WTC11 (cell line): ENCODE results near the gene VPS8. TPM values are rescaled to one million over a fixed set of nuclear protein-coding genes. Genes with fewer than 3 reads are reported as not detected.

Experiments
- ATAC-seq: fragments of 200-7000 bp; cut with Tn5 transposase; 2 replicates; pipeline ENCODE4 v1.10.0; 2021; ENCODE audit warnings: mild to moderate bottlenecking, moderate library complexity
- CTCF ChIA-PET: fragments of 300-600 bp; sonication (Branson Sonifier 250); formaldehyde crosslinking; loops from one replicate; lab custom pipeline; 2021; ENCODE audit warnings: antibody characterized with exemption; lab: Charles Lee
- POLR2A ChIA-PET: fragments of 350-600 bp; sonication (Branson Sonifier 250); formaldehyde crosslinking; loops from one replicate; lab custom pipeline; 2021; ENCODE audit warnings: antibody characterized with exemption; lab: Charles Lee
- DNase-seq: peaks from one replicate; pipeline ENCODE4 v3.0.0; 2021; ENCODE audit warnings: low spot score
- H3K27ac Mint-ChIP-seq: 2 replicates; pipeline ENCODE4 v1.8.0; 2021; ENCODE audit warnings: mixed read lengths
- H3K27me3 Mint-ChIP-seq: 2 replicates; pipeline ENCODE4 v1.8.0; 2021; ENCODE audit warnings: low read depth, mild to moderate bottlenecking, moderate library complexity, mixed read lengths
- H3K36me3 Mint-ChIP-seq: 2 replicates; pipeline ENCODE4 v1.8.0; 2021; ENCODE audit warnings: mixed read lengths
- H3K4me1 Mint-ChIP-seq: 2 replicates; pipeline ENCODE4 v1.8.0; 2022; ENCODE audit warnings: mixed read lengths
- H3K4me3 Mint-ChIP-seq: 2 replicates; pipeline ENCODE4 v1.8.0; 2021; ENCODE audit warnings: mild to moderate bottlenecking, moderate library complexity, mixed read lengths
- H3K9me3 Mint-ChIP-seq: 2 replicates; pipeline ENCODE4 v1.8.0; 2021; ENCODE audit warnings: mixed read lengths
- AR ChIP-seq: fragments of 250-450 bp; sonication (Bioruptor Pico); IDR thresholded peaks from 2 replicates; pipeline ENCODE4 v1.9.0; 2021; ENCODE audit warnings: mild to moderate bottlenecking
- ATF3 ChIP-seq: sonication (generic); formaldehyde crosslinking; conservative IDR thresholded peaks from 2 replicates; pipeline ENCODE4 v1.8.1; 2022; ENCODE audit warnings: mild to moderate bottlenecking, missing genetic modification reagents
- CREB1 ChIP-seq: sonication (generic); formaldehyde crosslinking; IDR thresholded peaks from 2 replicates; pipeline ENCODE4 v1.8.0; 2023; ENCODE audit warnings: mild to moderate bottlenecking, missing genetic modification reagents
- E2F4 ChIP-seq: sonication (generic); formaldehyde crosslinking; IDR thresholded peaks from 2 replicates; pipeline ENCODE4 v1.8.1; 2022; ENCODE audit warnings: low read depth, mild to moderate bottlenecking, moderate library complexity, missing genetic modification reagents, borderline replicate concordance
- EMX1 ChIP-seq: fragments of 250-450 bp; sonication (Bioruptor Pico); IDR thresholded peaks from 2 replicates; pipeline ENCODE4 v1.8.0; 2021; ENCODE audit warnings: mild to moderate bottlenecking
- GRHL2 ChIP-seq: fragments of 250-450 bp; sonication (Bioruptor Pico); IDR thresholded peaks from 2 replicates; pipeline ENCODE4 v1.8.0; 2022; ENCODE audit warnings: mild to moderate bottlenecking, moderate library complexity; ENCODE audit not compliant: insufficient replicate concordance, severe bottlenecking
- HMGA2 ChIP-seq: fragments of 250-450 bp; sonication (Bioruptor Pico); IDR thresholded peaks from 2 replicates; pipeline ENCODE4 v1.4.0; 2021; ENCODE audit warnings: mild to moderate bottlenecking, moderate library complexity
- IRF2 ChIP-seq: sonication (generic); formaldehyde crosslinking; IDR thresholded peaks from 2 replicates; pipeline ENCODE4 v1.8.0; 2022; ENCODE audit warnings: low read depth, missing genetic modification reagents, borderline replicate concordance
- MAX ChIP-seq: sonication (generic); formaldehyde crosslinking; IDR thresholded peaks from 2 replicates; pipeline ENCODE4 v1.8.0; 2022; ENCODE audit warnings: mild to moderate bottlenecking, missing genetic modification reagents
- MLX ChIP-seq: sonication (generic); formaldehyde crosslinking; IDR thresholded peaks from 2 replicates; pipeline ENCODE4 v1.8.1; 2023; ENCODE audit warnings: mild to moderate bottlenecking, missing genetic modification reagents, moderate library complexity
- MXD4 ChIP-seq: fragments of 250-450 bp; sonication (Bioruptor Pico); IDR thresholded peaks from 2 replicates; pipeline ENCODE4 v1.8.0; 2021; ENCODE audit warnings: mild to moderate bottlenecking, moderate library complexity, borderline replicate concordance
- MYBL2 ChIP-seq: sonication (generic); formaldehyde crosslinking; IDR thresholded peaks from 2 replicates; pipeline ENCODE4 v1.8.1; 2023; ENCODE audit warnings: mild to moderate bottlenecking, moderate library complexity, missing genetic modification reagents
- NFATC4 ChIP-seq: fragments of 250-450 bp; sonication (Bioruptor Pico); IDR thresholded peaks from 2 replicates; pipeline ENCODE4 v1.9.0; 2021; ENCODE audit warnings: mild to moderate bottlenecking
- NR1H2 ChIP-seq: sonication (generic); formaldehyde crosslinking; IDR thresholded peaks from 2 replicates; pipeline ENCODE4 v1.9.0; 2021; ENCODE audit warnings: mild to moderate bottlenecking, moderate library complexity, missing genetic modification reagents
- PRDM15 ChIP-seq: sonication (generic); formaldehyde crosslinking; IDR thresholded peaks from 2 replicates; pipeline ENCODE4 v1.8.0; 2022; ENCODE audit warnings: missing genetic modification reagents
- PREB ChIP-seq: sonication (generic); formaldehyde crosslinking; IDR thresholded peaks from 2 replicates; pipeline ENCODE4 v1.8.1; 2022; ENCODE audit warnings: mild to moderate bottlenecking, missing genetic modification reagents, moderate library complexity, borderline replicate concordance
- PRRX2 ChIP-seq: fragments of 250-450 bp; sonication (Bioruptor Pico); IDR thresholded peaks from 2 replicates; pipeline ENCODE4 v1.8.0; 2021; ENCODE audit warnings: mild to moderate bottlenecking
- SP1 ChIP-seq: sonication (generic); formaldehyde crosslinking; conservative IDR thresholded peaks from 2 replicates; pipeline ENCODE4 v1.8.1; 2022; ENCODE audit warnings: missing genetic modification reagents
- TEAD1 ChIP-seq: sonication (generic); formaldehyde crosslinking; IDR thresholded peaks from 2 replicates; pipeline ENCODE4 v1.8.0; 2022; ENCODE audit warnings: mild to moderate bottlenecking, missing genetic modification reagents
- TP53 ChIP-seq: sonication (generic); formaldehyde crosslinking; IDR thresholded peaks from 2 replicates; pipeline ENCODE4 v1.8.1; 2023; ENCODE audit warnings: mild to moderate bottlenecking, missing genetic modification reagents
- USF1 ChIP-seq: sonication (generic); formaldehyde crosslinking; IDR thresholded peaks from 2 replicates; pipeline ENCODE4 v1.8.0; 2022; ENCODE audit warnings: mild to moderate bottlenecking, missing genetic modification reagents
- USF2 ChIP-seq: sonication (generic); formaldehyde crosslinking; IDR thresholded peaks from 2 replicates; pipeline ENCODE4 v1.8.1; 2023; ENCODE audit warnings: mild to moderate bottlenecking, missing genetic modification reagents, moderate library complexity
- ZBTB43 ChIP-seq: sonication (generic); formaldehyde crosslinking; IDR thresholded peaks from 2 replicates; pipeline ENCODE4 v1.8.1; 2023; ENCODE audit warnings: mild to moderate bottlenecking, missing genetic modification reagents
- ZNF121 ChIP-seq: sonication (generic); formaldehyde crosslinking; IDR thresholded peaks from 2 replicates; pipeline ENCODE4 v1.8.0; 2023; ENCODE audit warnings: missing genetic modification reagents
- ZNF396 ChIP-seq: fragments of 250-450 bp; sonication (Bioruptor Pico); IDR thresholded peaks from 2 replicates; pipeline ENCODE4 v1.8.0; 2021; ENCODE audit warnings: mild to moderate bottlenecking, moderate library complexity, borderline replicate concordance
- total RNA-seq: library from RNA; stranded (reverse); gene quantifications from 3 replicates; pipeline ENCODE4 v1.2.3, GENCODE V29; 2021

Gene VPS8
- total RNA-seq, 1 experiment from 2014 or later, result 44.9 TPM

- TF ChIP-seq USF2 (CRISPR knock-in tag) (no peak), IRF2 (CRISPR knock-in tag) (no peak), SP1 (CRISPR knock-in tag) (no peak), TP53 (CRISPR knock-in tag) (no peak), PRRX2 (CRISPR knock-in tag) (no peak), EMX1 (CRISPR knock-in tag) (no peak), GRHL2 (CRISPR knock-in tag) (no peak), TEAD1 (CRISPR knock-in tag) (no peak), MLX (CRISPR knock-in tag) (no peak), E2F4 (CRISPR knock-in tag) (no peak), ZNF396 (CRISPR knock-in tag) (no peak), ATF3 (CRISPR knock-in tag) (no peak), USF1 (CRISPR knock-in tag) (no peak)
- TF ChIP-seq, all 79 proteins: peak for 0
Observed at GRCh38 chr3:185089343-185089742, 277.4 kb downstream of the VPS8 start (continued).

GRCh38 chr3:185089751-185090150, 277.8 kb downstream of the VPS8 start:
- ATAC-seq (no peak), DNase-seq (no peak)
- ChIA-PET POLR2A (no interaction called here), CTCF (no interaction called here)
- Mint-ChIP-seq H3K9me3 (0 out of 2 replicates have a peak, but pooled peaks cover 3% of the 10 kb centered on the region), H3K36me3 (no peaks in the 10 kb centered on the region), H3K4me3 (no peak overlapping the region), H3K27me3 (no peaks in the 10 kb centered on the region), H3K4me1 (peaks cover 12% of the 10 kb centered on the region), H3K27ac (no peak overlapping the region)
- TF ChIP-seq AR (CRISPR knock-in tag) (no peak), PREB (CRISPR knock-in tag) (no peak), MXD4 (CRISPR knock-in tag) (no peak), HMGA2 (CRISPR knock-in tag) (no peak), CREB1 (CRISPR knock-in tag) (no peak), PRDM15 (CRISPR knock-in tag) (no peak), NR1H2 (CRISPR knock-in tag) (no peak), ZNF121 (CRISPR knock-in tag) (no peak), MAX (CRISPR knock-in tag) (no peak), MYBL2 (CRISPR knock-in tag) (no peak), ZBTB43 (no peak), NFATC4 (no peak)
